Chondrocyte (in vitro differentiated cells): ENCODE data around the gene MTA1. TPM values are rescaled to one million over a fixed set of nuclear protein-coding genes. Genes with fewer than 3 reads are reported as not detected.
A peak's percentile ranks its signal among the peaks of the same experiment; 100 is the strongest.

Experiments used
- DNase-seq: peaks from one replicate; pipeline ENCODE4 v3.0.0; 2021; ENCODE audit warnings: mixed read lengths, low spot score
- H3K27ac Mint-ChIP-seq: one replicate; pipeline ENCODE4 v1.8.0; 2021; ENCODE audit warnings: mild to moderate bottlenecking, moderate library complexity, mixed read lengths; ENCODE audit not compliant: unreplicated experiment
- H3K27me3 Mint-ChIP-seq: 2 replicates; pipeline ENCODE4 v1.8.0; 2021; ENCODE audit warnings: low read depth, mixed read lengths
- H3K36me3 Mint-ChIP-seq: 2 replicates; pipeline ENCODE4 v1.8.0; 2021; ENCODE audit warnings: low read depth, mixed read lengths
- H3K4me1 Mint-ChIP-seq: 2 replicates; pipeline ENCODE4 v1.8.0; 2021; ENCODE audit warnings: low read depth, mild to moderate bottlenecking, mixed read lengths
- H3K4me3 Mint-ChIP-seq: one replicate; pipeline ENCODE4 v1.8.0; 2021; ENCODE audit warnings: mild to moderate bottlenecking, moderate library complexity, mixed read lengths; ENCODE audit not compliant: unreplicated experiment
- H3K9me3 Mint-ChIP-seq: 2 replicates; pipeline ENCODE4 v1.8.0; 2021; ENCODE audit warnings: low read depth, mixed read lengths
- total RNA-seq: library from RNA; stranded (reverse); gene quantifications from 3 replicates; pipeline ENCODE4 v1.2.1, GENCODE V29; 2021
- TF ChIP-seq, protein P1 (sequence below): fragments of 200-600 bp; sonication (generic); IDR thresholded peaks from 2 replicates; pipeline ENCODE4 v1.5.0; 2021; ENCODE audit warnings: antibody characterized with exemption, mild to moderate bottlenecking, moderate library complexity

Gene MTA1
- total RNA-seq, 1 donor from 2014 or later, result 83.6 TPM

DNA sequence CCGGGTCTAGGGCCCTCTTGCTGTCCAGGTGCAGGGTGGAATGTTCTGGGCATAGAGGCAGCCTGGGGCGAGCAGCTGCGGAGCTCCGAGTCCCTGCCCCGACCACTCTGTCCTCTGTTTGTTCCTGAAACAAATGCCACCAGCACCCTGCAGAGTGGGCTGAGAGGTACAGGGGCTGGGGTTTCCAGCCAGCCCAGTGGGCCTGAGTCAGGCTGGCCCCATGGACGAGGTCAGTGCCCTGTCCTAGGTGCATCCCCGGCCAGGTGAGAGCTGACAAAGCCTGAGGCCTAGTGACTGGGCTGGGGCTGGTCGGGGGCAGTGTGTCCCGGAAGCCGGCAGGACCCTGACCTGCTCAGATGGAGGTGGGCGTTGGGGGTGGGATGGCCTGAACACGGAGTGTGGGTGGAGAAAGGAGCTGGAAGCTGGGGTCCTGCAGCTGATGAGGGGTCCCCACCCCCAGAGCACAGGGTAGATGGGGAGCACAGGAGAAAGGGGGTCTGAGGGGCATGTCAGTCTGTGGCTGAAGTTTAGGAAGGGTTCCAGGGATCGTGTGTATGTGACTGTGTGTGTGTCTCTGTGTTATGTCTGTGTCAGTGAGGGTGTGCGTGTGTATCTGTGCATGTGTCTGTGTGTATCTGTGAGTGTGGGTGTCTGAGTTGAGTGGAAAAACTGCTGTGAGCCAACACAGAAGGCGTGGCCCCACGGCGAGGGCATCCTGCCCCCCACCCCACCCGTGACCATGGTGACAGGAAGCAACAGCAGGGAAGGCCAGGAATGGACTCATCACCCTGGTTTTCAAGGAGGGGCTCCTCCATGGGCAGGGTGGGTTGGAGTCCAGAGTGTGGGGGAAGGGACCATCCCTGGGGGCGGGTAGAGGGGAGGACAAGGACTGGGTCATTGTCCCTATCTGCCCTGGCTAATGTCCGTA, 64.7 kb downstream of the MTA1 start:
- peaks cover 2% of the 10 kb centered on the region for H3K36me3 Mint-ChIP-seq
- H3K9me3 Mint-ChIP-seq, result no peaks in the 10 kb centered on the region
- H3K27me3 Mint-ChIP-seq, result no peaks in the 10 kb centered on the region
- H3K4me3 Mint-ChIP-seq, result no peak overlapping the region
- TF ChIP-seq, protein P1, sequence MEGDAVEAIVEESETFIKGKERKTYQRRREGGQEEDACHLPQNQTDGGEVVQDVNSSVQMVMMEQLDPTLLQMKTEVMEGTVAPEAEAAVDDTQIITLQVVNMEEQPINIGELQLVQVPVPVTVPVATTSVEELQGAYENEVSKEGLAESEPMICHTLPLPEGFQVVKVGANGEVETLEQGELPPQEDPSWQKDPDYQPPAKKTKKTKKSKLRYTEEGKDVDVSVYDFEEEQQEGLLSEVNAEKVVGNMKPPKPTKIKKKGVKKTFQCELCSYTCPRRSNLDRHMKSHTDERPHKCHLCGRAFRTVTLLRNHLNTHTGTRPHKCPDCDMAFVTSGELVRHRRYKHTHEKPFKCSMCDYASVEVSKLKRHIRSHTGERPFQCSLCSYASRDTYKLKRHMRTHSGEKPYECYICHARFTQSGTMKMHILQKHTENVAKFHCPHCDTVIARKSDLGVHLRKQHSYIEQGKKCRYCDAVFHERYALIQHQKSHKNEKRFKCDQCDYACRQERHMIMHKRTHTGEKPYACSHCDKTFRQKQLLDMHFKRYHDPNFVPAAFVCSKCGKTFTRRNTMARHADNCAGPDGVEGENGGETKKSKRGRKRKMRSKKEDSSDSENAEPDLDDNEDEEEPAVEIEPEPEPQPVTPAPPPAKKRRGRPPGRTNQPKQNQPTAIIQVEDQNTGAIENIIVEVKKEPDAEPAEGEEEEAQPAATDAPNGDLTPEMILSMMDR, result no peak
- DNase-seq, result no peak
- H3K27ac Mint-ChIP-seq, result peak overlapping the region; percentile 81
- H3K4me1 Mint-ChIP-seq, result peaks cover 65% of the 10 kb centered on the region

- no peaks in the 10 kb centered on the region for H3K27me3 Mint-ChIP-seq
- H3K4me3 Mint-ChIP-seq, result no peak overlapping the region
- no peak for DNase-seq
- H3K9me3 Mint-ChIP-seq, result no peaks in the 10 kb centered on the region
- H3K36me3 Mint-ChIP-seq, result no peaks in the 10 kb centered on the region
- peak overlapping the region; percentile 27 for H3K27ac Mint-ChIP-seq
- H3K4me1 Mint-ChIP-seq, result peaks cover 63% of the 10 kb centered on the region
- TF ChIP-seq, protein P1, result no peak
These were observed 65.4 kb downstream of the MTA1 start for GRCh38 chr14:105484997-105485393.

DNA sequence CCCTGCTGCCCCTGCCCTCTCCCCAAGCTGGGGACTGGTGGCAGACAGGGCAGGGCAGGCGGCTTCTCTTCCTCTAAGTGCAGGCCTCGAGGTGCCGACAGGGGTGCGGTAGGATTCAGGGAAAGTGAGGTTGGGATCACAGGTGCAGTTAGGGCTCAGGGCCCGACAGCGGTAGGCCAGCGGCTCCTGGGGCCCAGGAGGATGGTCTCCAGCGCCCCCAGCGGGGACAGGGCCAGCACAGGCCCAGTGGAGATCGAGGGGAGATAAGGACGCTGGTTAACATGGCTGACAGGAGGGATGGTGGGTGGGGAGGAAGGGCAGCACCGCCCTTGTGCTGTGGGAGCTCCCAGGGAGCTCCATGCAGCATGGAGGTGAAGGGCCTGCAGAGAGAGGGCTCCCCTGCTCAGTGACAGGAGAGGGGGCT, 66.1 kb downstream of the MTA1 start:
- Mint-ChIP-seq H3K27me3 (no peaks in the 10 kb centered on the region), H3K4me1 (peaks cover 55% of the 10 kb centered on the region)

GRCh38 chr14:105486163-105486973, 66.7 kb downstream of the MTA1 start, which contains the start of gene CRIP1:
TSS of gene CRIP1 (plus strand) at chr14:105486886. CDS start at chr14:105487260, 374 bp downstream.
- H3K4me1 Mint-ChIP-seq, result peaks cover 49% of the 10 kb centered on the region
- no peak for DNase-seq
- peak within 1 kb of the TSS; percentile 54 for H3K4me3 Mint-ChIP-seq
- H3K27me3 Mint-ChIP-seq, result no peaks in the 10 kb centered on the region
- H3K27ac Mint-ChIP-seq, result no peak within 1 kb of the TSS
- H3K36me3 Mint-ChIP-seq, result no peaks in the 10 kb centered on the region
- H3K9me3 Mint-ChIP-seq, result no peaks in the 10 kb centered on the region
- TF ChIP-seq, protein P1, result no peak

More for the DNA sequence above, 66.1 kb downstream of the MTA1 start:
- no peak for DNase-seq
- Mint-ChIP-seq H3K36me3 (no peaks in the 10 kb centered on the region), H3K9me3 (no peaks in the 10 kb centered on the region), H3K4me3 (no peak overlapping the region), H3K27ac (no peak overlapping the region)
- TF ChIP-seq, protein P1, result peak; percentile 67

DNA sequence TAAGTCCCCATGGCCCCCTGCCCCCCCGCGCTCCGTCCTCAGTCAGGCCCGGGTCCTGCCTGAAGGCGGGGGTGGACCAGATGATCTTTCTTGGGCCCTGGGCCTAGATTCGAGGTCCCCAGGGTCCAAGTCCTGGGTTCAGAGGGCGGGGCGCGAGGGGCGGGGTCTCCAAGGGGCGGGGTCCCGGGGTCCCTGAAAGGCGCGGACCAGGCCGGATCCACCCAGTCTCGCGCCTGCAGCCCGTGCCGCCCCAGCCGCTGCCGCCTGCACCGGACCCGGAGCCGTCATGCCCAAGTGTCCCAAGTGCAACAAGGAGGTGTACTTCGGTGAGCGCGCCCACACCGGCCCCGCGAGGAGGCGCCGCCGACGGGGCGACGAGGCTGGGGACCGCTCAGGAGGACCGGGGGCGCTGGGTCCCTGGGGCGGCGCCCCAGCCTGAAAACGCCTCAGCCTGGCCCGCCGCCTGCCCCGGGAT, 67.4 kb downstream of the MTA1 start:
- Mint-ChIP-seq H3K4me3 (peak overlapping the region; percentile 28), H3K4me1 (peaks cover 47% of the 10 kb centered on the region), H3K27me3 (no peaks in the 10 kb centered on the region), H3K27ac (no peak overlapping the region), H3K9me3 (no peaks in the 10 kb centered on the region), H3K36me3 (no peaks in the 10 kb centered on the region)
- DNase-seq, result no peak
- TF ChIP-seq, protein P1, result no peak
